Measurements from ENCODE around the gene DLGAP1.

GRCh38 chr18:3447068-3447894 lies 1007.8 kb downstream of the DLGAP1 start:
- TF ChIP-seq CTCF (IDR thresholded peaks at IDR 0.05) (no peak), EZH2 (IDR thresholded peaks at IDR 0.05) (no peak), EZH2phosphoT487 (IDR thresholded peaks at IDR 0.05) (no peak)
